ENCODE data around the gene PLSCR1.

DNA sequence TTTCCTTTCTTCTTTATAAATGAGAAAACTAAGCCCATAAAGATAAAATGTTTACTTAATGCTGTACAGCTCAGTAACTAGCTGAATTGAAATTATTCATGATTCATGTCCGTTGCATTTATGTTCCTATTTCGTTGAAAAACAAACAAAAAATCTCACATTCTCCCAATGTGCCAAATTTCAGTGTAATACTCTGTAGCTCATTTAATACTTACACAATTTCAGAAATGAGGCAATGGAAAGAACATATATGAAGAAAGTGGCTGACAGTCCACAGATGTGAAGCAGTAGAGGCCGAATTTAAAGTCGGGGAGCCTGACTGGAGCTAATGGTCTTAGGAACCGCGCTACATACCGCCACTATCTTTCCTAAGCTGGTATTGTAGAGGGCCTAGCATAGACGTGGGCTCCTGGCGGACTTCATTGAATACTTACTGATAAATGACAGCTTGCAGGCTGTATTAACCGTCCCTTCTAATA, 75.7 kb downstream of the PLSCR1 start:
- no peak for TF ChIP-seq ZNF384 (IDR thresholded peaks at IDR 0.05)
- TF ChIP-seq CTBP1 (IDR thresholded peaks at IDR 0.05; ENCODE audit: borderline replicate concordance) = no peak
- TF ChIP-seq SP1 (IDR thresholded peaks at IDR 0.05) = no peak
- no peak for TF ChIP-seq BHLHE40 (IDR thresholded peaks at IDR 0.05; ENCODE audit: borderline replicate concordance)
- TF ChIP-seq SUZ12 (IDR thresholded peaks at IDR 0.05) = no peak
- TF ChIP-seq FOXM1 (IDR thresholded peaks at IDR 0.05; ENCODE audit: borderline replicate concordance) = no peak
- no peak for TF ChIP-seq TARDBP (IDR thresholded peaks at IDR 0.05)
- TF ChIP-seq FOXK2 (IDR thresholded peaks at IDR 0.05) = no peak
- TF ChIP-seq NFRKB (IDR thresholded peaks at IDR 0.05) = no peak
- TF ChIP-seq ARNT (IDR thresholded peaks at IDR 0.05) = no peak
- TF ChIP-seq HDGF (IDR thresholded peaks at IDR 0.05; ENCODE audit: borderline replicate concordance) = no peak
- no peak for TF ChIP-seq PKNOX1 (IDR thresholded peaks at IDR 0.05)
- TF ChIP-seq FOXA1 (IDR thresholded peaks at IDR 0.05) = no peak
